Duodenal mucosa (tissue), 2 donors: Measurements from ENCODE around the gene SYPL2.

ENCODE experiments used
- H3K27ac ChIP-seq: one replicate; pipeline ENCODE4 v1.7.0; 2013; ENCODE audit warnings: low read depth, low read length
- H3K27me3 ChIP-seq, 2 donors: one replicate each; pipeline ENCODE4 v1.7.0; 2013; ENCODE audit warnings: low read length in 2 of 2, control low read depth in 1 of 2; ENCODE audit not compliant: insufficient read depth in 2 of 2, control insufficient read depth in 1 of 2
- H3K36me3 ChIP-seq, 2 donors: one replicate each; pipeline ENCODE4 v1.7.0; 2013; ENCODE audit warnings: low read length in 2 of 2, control low read depth in 1 of 2; ENCODE audit not compliant: insufficient read depth in 2 of 2, control insufficient read depth in 1 of 2
- H3K4me1 ChIP-seq, 2 donors: one replicate each; pipeline ENCODE4 v1.7.0; 2013; ENCODE audit warnings: low read length in 2 of 2, control low read depth in 1 of 2; ENCODE audit not compliant: insufficient read depth in 2 of 2, control insufficient read depth in 1 of 2
- H3K4me3 ChIP-seq, 2 donors: one replicate each; pipeline ENCODE4 v1.7.0; 2013; ENCODE audit warnings: low read length in 2 of 2, low read depth in 1 of 2
- H3K9ac ChIP-seq, 2 donors: one replicate each; pipeline ENCODE4 v1.7.0; 2013; ENCODE audit warnings: low read length in 2 of 2, low read depth in 1 of 2
- H3K9me3 ChIP-seq, 2 donors: one replicate each; pipeline ENCODE4 v1.7.0; 2013; ENCODE audit warnings: low read length in 2 of 2, control low read depth in 1 of 2; ENCODE audit not compliant: control insufficient read depth in 1 of 2

Gene SYPL2

DNA sequence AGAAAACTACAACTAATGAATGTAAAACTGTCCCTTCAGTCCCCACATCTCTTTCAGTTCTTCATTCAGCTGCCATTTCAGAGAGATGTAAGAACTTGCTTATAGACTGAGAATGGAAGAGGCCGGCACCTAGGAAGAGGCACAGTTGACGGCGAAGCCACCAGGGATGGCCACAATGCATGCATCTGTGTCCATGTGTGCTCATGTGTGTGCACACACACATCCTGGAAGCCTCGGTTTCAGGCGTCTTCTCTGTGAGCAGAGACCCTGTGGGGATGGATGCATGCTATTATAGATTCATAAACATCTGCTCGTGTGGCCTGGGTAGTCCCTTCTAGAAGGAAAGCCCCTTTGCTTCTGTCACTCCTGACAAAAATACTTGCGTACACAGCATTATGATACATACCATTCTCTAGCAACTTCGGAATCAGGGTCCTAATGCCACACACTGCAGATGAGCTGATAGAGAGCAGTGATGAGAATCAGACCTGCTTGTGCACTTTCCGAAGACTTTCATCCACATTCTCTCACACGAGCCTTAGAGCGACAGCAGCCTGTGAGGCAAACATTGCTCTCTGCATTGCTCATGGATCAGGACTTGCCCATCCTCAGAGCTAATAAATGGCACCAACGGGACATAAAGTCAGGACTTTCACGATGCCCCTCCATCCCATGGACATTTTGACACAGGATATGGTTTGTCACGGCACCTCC lies 60.9 kb downstream of the SYPL2 start:
- Histone ChIP-seq H3K27ac (no peak overlapping the region), H3K9me3 (no peaks in the 10 kb centered on the region), H3K27me3 (no peaks in the 10 kb centered on the region), H3K9ac (no peak overlapping the region), H3K4me1 (peaks cover 7 to 9% of the 10 kb centered on the region in 2 donors), H3K36me3 (no peaks in the 10 kb centered on the region), H3K4me3 (no peak overlapping the region)

DNA sequence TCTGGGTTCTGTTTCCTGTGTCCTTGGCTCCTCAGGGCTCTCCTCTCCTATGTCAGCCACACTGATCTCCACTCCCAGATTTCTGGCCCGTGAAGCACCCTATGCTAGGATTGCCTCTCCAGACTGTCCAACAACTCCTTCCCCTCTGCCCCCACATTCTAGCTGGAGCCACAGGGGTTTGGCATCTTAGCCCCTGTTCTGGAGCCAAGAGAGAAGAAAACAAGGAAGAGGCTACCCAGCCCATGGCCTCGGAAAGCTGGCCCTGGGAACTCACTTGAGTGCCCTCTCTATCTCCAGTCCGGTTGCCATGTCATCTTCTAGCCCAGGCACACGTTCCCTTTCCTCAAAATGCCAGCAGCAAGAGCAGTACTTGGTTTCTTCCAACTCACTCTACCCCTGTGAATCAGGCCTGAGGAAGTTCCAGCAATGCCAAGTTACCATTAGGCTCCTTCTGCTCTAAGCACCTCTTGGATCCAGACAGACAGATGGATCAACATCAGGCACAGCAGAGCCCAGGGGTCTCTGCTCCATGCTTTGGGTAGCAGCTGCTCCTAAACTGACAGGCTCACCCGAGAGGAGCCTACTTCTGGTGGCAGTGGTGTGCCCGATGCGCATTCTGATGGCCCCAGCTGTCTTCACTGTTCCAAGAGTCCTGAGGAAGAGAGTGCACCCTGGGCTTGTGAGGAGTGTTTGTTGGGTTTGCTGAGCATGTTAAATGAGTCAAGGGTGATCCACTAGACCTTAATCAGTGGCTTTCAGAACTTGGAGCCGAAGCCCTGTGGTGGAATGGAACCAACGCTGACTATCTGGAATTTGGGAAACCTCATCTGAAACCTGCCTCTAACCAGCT lies 61.7 kb downstream of the SYPL2 start:
- H3K27ac ChIP-seq: no peak overlapping the region
- H3K4me1 ChIP-seq: peaks cover 15 to 16% of the 10 kb centered on the region in 2 donors
- no peaks in the 10 kb centered on the region for H3K36me3 ChIP-seq

DNA sequence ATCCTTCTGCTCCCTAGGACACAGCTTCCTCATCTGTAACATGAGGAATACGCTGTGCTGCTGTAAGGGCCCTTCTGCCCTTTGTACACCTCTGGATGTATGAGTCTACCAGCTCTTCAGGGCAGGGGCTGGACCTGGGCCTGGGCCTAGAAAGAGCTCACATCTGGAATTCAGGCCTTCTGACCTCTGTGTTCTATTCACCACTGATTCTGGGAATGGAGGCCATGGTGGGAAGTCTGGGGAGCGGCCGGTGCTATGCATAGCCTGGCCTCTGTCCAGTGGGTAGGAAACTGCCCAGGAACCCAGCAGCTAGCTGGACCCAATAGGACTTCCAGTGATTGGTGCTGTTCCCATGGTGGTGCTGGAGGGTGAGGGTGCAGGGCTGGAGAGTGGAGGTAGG lies 62.4 kb downstream of the SYPL2 start:
- Histone ChIP-seq H3K9me3 (no peaks in the 10 kb centered on the region), H3K27me3 (no peaks in the 10 kb centered on the region), H3K4me1 (peaks cover 15 to 16% of the 10 kb centered on the region in 2 donors), H3K27ac (no peak overlapping the region), H3K9ac (no peak overlapping the region), H3K36me3 (no peaks in the 10 kb centered on the region), H3K4me3 (no peak overlapping the region)

More for the DNA sequence above, 61.7 kb downstream of the SYPL2 start:
- Histone ChIP-seq H3K9ac (no peak overlapping the region), H3K4me3 (no peak overlapping the region), H3K9me3 (no peaks in the 10 kb centered on the region), H3K27me3 (no peaks in the 10 kb centered on the region)

DNA sequence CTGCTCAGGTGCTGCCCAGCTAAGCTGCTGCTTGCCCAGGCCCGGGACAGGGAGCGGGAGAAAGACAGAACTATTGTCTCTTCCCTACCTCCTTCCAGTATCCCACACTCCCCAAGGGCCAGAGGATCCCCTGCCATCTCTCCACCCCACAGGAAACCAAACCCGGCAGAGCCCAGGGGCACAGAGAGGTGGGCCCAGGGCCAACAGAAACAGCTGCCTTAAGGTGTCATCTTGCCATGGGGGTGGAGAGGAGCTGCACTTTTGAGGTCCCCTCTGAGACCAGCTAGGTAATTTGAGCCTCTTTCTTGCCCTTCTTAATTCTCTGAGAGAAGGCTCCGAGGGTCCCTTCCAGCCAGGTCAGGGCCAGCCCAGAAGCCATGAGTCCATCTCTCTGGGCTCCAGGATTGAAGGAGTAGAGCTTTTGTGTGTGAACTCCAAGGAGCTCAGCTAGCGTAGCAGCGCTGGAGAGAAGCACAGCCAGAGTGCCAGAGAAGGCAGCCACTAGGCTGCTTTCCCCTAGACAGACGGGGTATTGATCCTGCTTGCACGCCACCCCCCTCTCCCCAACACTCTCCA lies 63.6 kb downstream of the SYPL2 start:
- Histone ChIP-seq H3K27me3 (no peaks in the 10 kb centered on the region), H3K9me3 (no peaks in the 10 kb centered on the region), H3K9ac (no peak overlapping the region), H3K27ac (no peak overlapping the region), H3K36me3 (no peaks in the 10 kb centered on the region), H3K4me3 (no peak overlapping the region), H3K4me1 (peaks cover 15 to 16% of the 10 kb centered on the region in 2 donors)

DNA sequence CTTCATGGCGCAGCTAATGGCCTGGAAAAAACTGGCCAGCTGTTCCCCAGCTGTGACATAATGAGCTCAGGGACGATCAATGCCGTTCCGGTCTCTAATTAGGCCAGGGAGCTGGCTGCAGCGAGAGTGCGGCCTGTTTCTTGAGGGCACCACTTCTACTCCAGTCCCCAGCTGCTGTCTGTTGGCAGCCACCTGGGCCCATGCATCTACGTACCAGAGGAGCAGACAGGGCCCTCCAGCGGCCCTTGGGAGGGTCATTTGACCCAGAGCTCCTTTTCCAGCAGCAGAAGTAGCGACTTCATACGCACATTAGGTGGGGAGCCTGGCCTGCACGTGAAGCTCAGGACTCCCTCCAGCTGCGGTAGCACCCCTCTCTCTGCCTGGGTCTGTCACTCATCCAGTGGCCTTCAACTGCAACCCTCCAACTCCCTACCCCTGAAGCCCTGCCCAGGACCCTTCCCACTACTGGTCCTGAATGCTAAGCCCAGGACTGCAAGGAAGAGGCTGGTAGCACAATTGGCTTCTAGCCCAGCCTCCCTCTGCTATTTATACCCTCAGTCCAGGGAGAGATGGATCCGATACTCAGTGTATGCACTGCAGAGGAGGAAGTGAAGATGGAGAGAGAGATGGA lies 64.2 kb downstream of the SYPL2 start:
- H3K4me1 ChIP-seq: peaks cover 15 to 16% of the 10 kb centered on the region in 2 donors
- no peaks in the 10 kb centered on the region for H3K9me3 ChIP-seq
- H3K27me3 ChIP-seq: no peaks in the 10 kb centered on the region
- H3K4me3 ChIP-seq: no peak overlapping the region
- no peaks in the 10 kb centered on the region for H3K36me3 ChIP-seq
- H3K27ac ChIP-seq: no peak overlapping the region
- no peak overlapping the region for H3K9ac ChIP-seq

DNA sequence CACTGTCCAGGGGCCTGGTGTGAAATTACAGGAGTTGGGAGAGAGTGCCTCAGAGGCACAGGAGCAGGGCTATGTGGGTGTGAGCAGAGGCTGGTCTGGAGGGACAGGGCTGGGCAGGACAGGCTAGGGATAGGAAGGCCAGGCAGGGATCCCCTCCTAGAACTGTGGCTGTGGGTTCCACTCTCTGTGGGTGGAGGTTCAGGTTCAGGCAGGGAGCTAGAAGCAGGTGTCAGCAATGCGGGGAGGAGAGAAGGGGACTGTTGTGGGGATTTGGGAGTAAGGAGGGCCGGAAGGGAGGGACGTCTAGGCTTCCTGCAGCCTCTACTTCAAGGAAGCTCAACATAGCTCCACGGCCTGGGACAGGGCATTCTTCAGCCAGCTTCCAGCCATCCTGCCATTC lies 65.0 kb downstream of the SYPL2 start:
- no peaks in the 10 kb centered on the region for H3K27me3 ChIP-seq
- H3K27ac ChIP-seq: no peak overlapping the region
- H3K36me3 ChIP-seq: no peaks in the 10 kb centered on the region
- no peak overlapping the region for H3K9ac ChIP-seq
- H3K4me3 ChIP-seq: no peak overlapping the region
- H3K4me1 ChIP-seq: peaks cover 15 to 16% of the 10 kb centered on the region in 2 donors
- H3K9me3 ChIP-seq: no peaks in the 10 kb centered on the region
